ENCODE measurements around the gene BAHD1. TPM values are rescaled to one million over a fixed set of nuclear protein-coding genes. Genes with fewer than 3 reads are reported as not detected.

The BAHD1 gene
- total and polyA plus RNA-seq, 2 donors (not counting 3 experiments of a cell fraction or from before 2014, with no cell fraction given), result 6.3 to 19.1 TPM

DNA sequence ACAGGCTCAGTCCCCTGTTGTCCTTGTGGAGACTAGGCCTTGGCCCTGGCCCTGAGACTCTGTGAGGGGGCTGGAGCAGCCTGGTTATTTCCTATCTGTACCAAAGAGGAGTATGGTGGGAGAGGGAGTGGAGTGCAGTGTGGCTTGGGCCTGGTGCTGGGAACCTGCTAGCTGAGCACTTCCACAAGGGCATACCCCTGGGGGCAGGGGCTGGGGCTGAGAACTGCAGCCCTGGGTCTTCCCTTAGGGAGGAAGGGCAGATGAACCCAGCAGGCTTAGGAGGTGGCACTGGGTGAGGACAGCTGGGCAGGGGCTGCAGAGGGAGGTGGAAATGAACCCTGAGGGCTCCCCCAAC, 26.5 kb downstream of the BAHD1 start:
- dilution Hi-C loops (cut with MboI; ENCODE audit: extremely low pct_ligation_motif_present, low sequenced_read_pairs) (no loop called here), intact Hi-C loops (cut with micrococcal nuclease) (no loop called here)
- Histone ChIP-seq H3K9me1 (replicated peaks; ENCODE audit: control insufficient read depth, extremely low read depth, insufficient read depth, low read length) (no peaks in the 10 kb centered on the region), H4K20me1 (replicated peaks; ENCODE audit: control insufficient read depth, extremely low read depth, insufficient read depth, low read length) (no peaks in the 10 kb centered on the region), H3K4me2 (ENCODE audit: insufficient read depth, low read length) (no peak overlapping the region), H2AFZ (ENCODE audit: low read depth, low read length) (no peak overlapping the region), H3K36me3 (ENCODE audit: control insufficient read depth in 2 of 2, extremely low read depth in 1 of 2, insufficient read depth in 2 of 2, low read length in 2 of 2) (peaks cover 0 to 19% of the 10 kb centered on the region in 2 experiments), H3K9me3 (replicated peaks; ENCODE audit: control insufficient read depth, insufficient read depth, low read length) (no peaks in the 10 kb centered on the region), H3K9ac (replicated peaks; ENCODE audit: extremely low read depth, insufficient read depth, low read length) (no peak overlapping the region), H3K4me3 (replicated peaks in 1 of 3; ENCODE audit: insufficient read depth in 1 of 3, low read depth in 1 of 3, low read length in 3 of 3) (no peak overlapping the region), H3K27ac (ENCODE audit: insufficient read depth, low read depth, low read length) (no peak overlapping the region), H3K27me3 (ENCODE audit: control insufficient read depth in 2 of 2, insufficient read depth in 2 of 2, low read length in 2 of 2) (no peaks in the 10 kb centered on the region), H3K4me1 (ENCODE audit: control insufficient read depth, extremely low read depth, insufficient read depth, low read length) (peaks cover 6% of the 10 kb centered on the region), H3K79me2 (ENCODE audit: control insufficient read depth, insufficient read depth, low read length) (no peaks in the 10 kb centered on the region)
- CTCF ChIA-PET, result no interaction called here
- TF ChIP-seq MYC (IDR thresholded peaks at IDR 0.05; ENCODE audit: low read depth, low read length) (no peak), EZH2 (IDR thresholded peaks at IDR 0.05; ENCODE audit: borderline replicate concordance, low read depth, low read length, severe bottlenecking) (no peak), GATA2 (IDR thresholded peaks at IDR 0.05; ENCODE audit: insufficient read depth, insufficient read length, low read depth, low read length) (no peak), POLR2AphosphoS5 (IDR thresholded peaks at IDR 0.05; ENCODE audit: insufficient read depth, low read depth, low read length) (no peak), POLR2A (IDR thresholded peaks at IDR 0.05; ENCODE audit: low read depth, low read length) (no peak), FOS (IDR thresholded peaks at IDR 0.05; ENCODE audit: borderline replicate concordance, insufficient read depth, low read length) (no peak), JUN (IDR thresholded peaks at IDR 0.05; ENCODE audit: borderline replicate concordance, insufficient read depth, insufficient read length, low read depth) (no peak)
- TF ChIP-seq, protein P1, sequence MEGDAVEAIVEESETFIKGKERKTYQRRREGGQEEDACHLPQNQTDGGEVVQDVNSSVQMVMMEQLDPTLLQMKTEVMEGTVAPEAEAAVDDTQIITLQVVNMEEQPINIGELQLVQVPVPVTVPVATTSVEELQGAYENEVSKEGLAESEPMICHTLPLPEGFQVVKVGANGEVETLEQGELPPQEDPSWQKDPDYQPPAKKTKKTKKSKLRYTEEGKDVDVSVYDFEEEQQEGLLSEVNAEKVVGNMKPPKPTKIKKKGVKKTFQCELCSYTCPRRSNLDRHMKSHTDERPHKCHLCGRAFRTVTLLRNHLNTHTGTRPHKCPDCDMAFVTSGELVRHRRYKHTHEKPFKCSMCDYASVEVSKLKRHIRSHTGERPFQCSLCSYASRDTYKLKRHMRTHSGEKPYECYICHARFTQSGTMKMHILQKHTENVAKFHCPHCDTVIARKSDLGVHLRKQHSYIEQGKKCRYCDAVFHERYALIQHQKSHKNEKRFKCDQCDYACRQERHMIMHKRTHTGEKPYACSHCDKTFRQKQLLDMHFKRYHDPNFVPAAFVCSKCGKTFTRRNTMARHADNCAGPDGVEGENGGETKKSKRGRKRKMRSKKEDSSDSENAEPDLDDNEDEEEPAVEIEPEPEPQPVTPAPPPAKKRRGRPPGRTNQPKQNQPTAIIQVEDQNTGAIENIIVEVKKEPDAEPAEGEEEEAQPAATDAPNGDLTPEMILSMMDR (IDR thresholded peaks at IDR 0.05; ENCODE audit: extremely low read depth in 1 of 2, insufficient read depth in 1 of 2, low read depth in 1 of 2, low read length in 2 of 2), result no peak
- TF ChIP-seq, protein P2, sequence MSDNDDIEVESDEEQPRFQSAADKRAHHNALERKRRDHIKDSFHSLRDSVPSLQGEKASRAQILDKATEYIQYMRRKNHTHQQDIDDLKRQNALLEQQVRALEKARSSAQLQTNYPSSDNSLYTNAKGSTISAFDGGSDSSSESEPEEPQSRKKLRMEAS (IDR thresholded peaks at IDR 0.05; ENCODE audit: insufficient read depth, insufficient read length), result no peak
- POLR2A ChIA-PET, result no interaction called here
- no TSS peak for BruUV-seq (replicated peaks)
- DNase-seq (ENCODE audit: low read depth, low spot score) (no peak), FAIRE-seq (no peak)
